ENCODE results near the gene ZNF335. TPM values are rescaled to one million over a fixed set of nuclear protein-coding genes. Genes with fewer than 3 reads are reported as not detected.

Gene ZNF335
- polyA plus RNA-seq, 1 experiment: 9.9 TPM

GRCh38 chr20:45899046-45899835, 72.8 kb downstream of the ZNF335 start:
- Histone ChIP-seq H3K4me3 (ENCODE audit: low read depth, low read length) (no peak overlapping the region), H3K27me3 (ENCODE audit: control insufficient read depth, insufficient read depth, low read length) (no peaks in the 10 kb centered on the region), H3K36me3 (ENCODE audit: control insufficient read depth, insufficient read depth, low read length) (peaks cover 18% of the 10 kb centered on the region)
- DNase-seq (ENCODE audit: low read depth): no peak
- ChIA-PET CTCF (interaction anchor here (1.1 to 2.5 kb wide), 2 partner anchors 9 kb away, joined by 3 to 8 read pairs; partner anchors contain the start of genes CTSA and NEURL2), POLR2A (interaction anchor here (0.5 kb wide), 1 partner anchor 8 kb away, joined by 3 read pairs; the partner anchor contains the start of genes CTSA and NEURL2)
- TF ChIP-seq CTCF (IDR thresholded peaks at IDR 0.05; ENCODE audit: insufficient read depth, low read depth, low read length): no peak

Other genes with a start within 250 kb of the ZNF335 start
- gene SPINT4, start 249.9 kb downstream of the ZNF335 start, polyA plus RNA-seq (2011; rRNA removed): not detected in 2 replicates
- gene WFDC3, start 180.3 kb downstream of the ZNF335 start, polyA plus RNA-seq (2011; rRNA removed): 0.71 and 0.78 TPM in 2 replicates
- 35.6 and 44.8 TPM in 2 replicates for gene DNTTIP1, start 180.2 kb downstream of the ZNF335 start, polyA plus RNA-seq (2011; rRNA removed)
- gene UBE2C, start 159.6 kb downstream of the ZNF335 start, polyA plus RNA-seq (2011; rRNA removed): 70.6 and 90.8 TPM in 2 replicates
- gene TNNC2, start 144.9 kb downstream of the ZNF335 start, polyA plus RNA-seq (2011; rRNA removed): 0.60 and 0.81 TPM in 2 replicates
- 13.6 and 17.8 TPM in 2 replicates for gene SNX21, start 138.4 kb downstream of the ZNF335 start, polyA plus RNA-seq (2011; rRNA removed)
- 34.3 and 49.9 TPM in 2 replicates for gene ACOT8, start 114.8 kb downstream of the ZNF335 start, polyA plus RNA-seq (2011; rRNA removed)
- 3.7 and 4.5 TPM in 2 replicates for gene ZSWIM3, start 114.6 kb downstream of the ZNF335 start, polyA plus RNA-seq (2011; rRNA removed)
- gene ZSWIM1, start 91.0 kb downstream of the ZNF335 start, polyA plus RNA-seq (2011; rRNA removed): 4.9 and 6.0 TPM in 2 replicates
- gene SPATA25, start 84.6 kb downstream of the ZNF335 start, polyA plus RNA-seq (2011; rRNA removed): 0.59 and 0.66 TPM in 2 replicates
- 2.1 and 4.3 TPM in 2 replicates for gene NEURL2, start 81.0 kb downstream of the ZNF335 start, polyA plus RNA-seq (2011; rRNA removed)
- gene CTSA, start 80.9 kb downstream of the ZNF335 start, polyA plus RNA-seq (2011; rRNA removed): 286 and 408 TPM in 2 replicates
- gene PLTP, start 60.0 kb downstream of the ZNF335 start, polyA plus RNA-seq (2011; rRNA removed): 11.3 and 22.0 TPM in 2 replicates
- gene PCIF1, start 37.5 kb downstream of the ZNF335 start, polyA plus RNA-seq (2011; rRNA removed): 12.7 and 20.9 TPM in 2 replicates
- not detected in 2 replicates for gene MMP9, start 36.7 kb upstream of the ZNF335 start, polyA plus RNA-seq (2011; rRNA removed)
- 0.61 and 0.70 TPM in 2 replicates for gene SLC12A5, start 57.0 kb upstream of the ZNF335 start, polyA plus RNA-seq (2011; rRNA removed)
- gene NCOA5, start 117.8 kb upstream of the ZNF335 start, polyA plus RNA-seq (2011; rRNA removed): 19.0 and 19.9 TPM in 2 replicates
- gene CD40, start 146.1 kb upstream of the ZNF335 start, polyA plus RNA-seq (2011; rRNA removed): 7.5 and 11.6 TPM in 2 replicates